GM20000 (cell line): ENCODE results near the gene TCTN2.

Experiments used
- DNase-seq: peaks from one replicate; pipeline ENCODE4 v3.0.0; 2012; ENCODE audit warnings: low spot score
- CTCF ChIP-seq: IDR thresholded peaks from 2 replicates; pipeline ENCODE4 v1.5.1; 2012; ENCODE audit warnings: mild to moderate bottlenecking, control low read depth; ENCODE audit errors: extremely low read depth, missing control alignments

The TCTN2 gene

GRCh38 chr12:123670882-123671728 is at the start of gene TCTN2:
Gene TCTN2 (plus strand): TSS chr12:123671113. CDS start chr12:123671241, 128 bp downstream.
- no peak for TF ChIP-seq CTCF
- DNase-seq = peak; percentile 95

GRCh38 chr12:123621619-123622530 is 49.0 kb upstream of the TCTN2 start:
- no peak for DNase-seq
- no peak for TF ChIP-seq CTCF

GRCh38 chr12:123633379-123634141 is 37.4 kb upstream of the TCTN2 start, which contains the start of the genes EIF2B1 and GTF2H3:
Gene EIF2B1 (minus strand): TSS chr12:123633686. CDS start chr12:123633557, 129 bp downstream.
Gene GTF2H3 (plus strand): TSS chr12:123633829. CDS start chr12:123633860, 31 bp downstream.
- peak; percentile 97 for DNase-seq
- no peak for TF ChIP-seq CTCF

DNA sequence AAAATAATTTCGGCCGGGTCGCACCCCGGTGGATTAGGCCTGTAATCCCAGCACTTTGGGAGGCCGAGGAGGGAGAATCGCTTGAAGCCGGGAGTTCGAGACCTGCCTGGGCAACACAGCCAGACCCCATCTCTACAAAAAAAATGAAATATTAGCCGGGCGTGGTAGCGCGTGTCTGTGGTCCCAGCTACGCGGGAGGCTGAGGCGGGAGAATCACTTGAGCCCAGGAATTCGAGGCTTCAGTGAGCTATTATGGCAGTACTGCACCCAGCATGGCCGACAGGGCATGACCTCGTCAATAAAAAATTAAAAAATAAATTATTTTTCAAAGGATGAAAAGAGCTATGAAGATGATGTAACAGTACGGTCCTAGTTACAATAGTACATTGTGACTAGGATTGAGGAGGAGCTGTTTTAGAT is 36.8 kb upstream of the TCTN2 start:
- no peak for DNase-seq
- no peak for TF ChIP-seq CTCF

GRCh38 chr12:123643911-123644310 is 27.0 kb upstream of the TCTN2 start:
- DNase-seq = no peak
- TF ChIP-seq CTCF = no peak

DNA sequence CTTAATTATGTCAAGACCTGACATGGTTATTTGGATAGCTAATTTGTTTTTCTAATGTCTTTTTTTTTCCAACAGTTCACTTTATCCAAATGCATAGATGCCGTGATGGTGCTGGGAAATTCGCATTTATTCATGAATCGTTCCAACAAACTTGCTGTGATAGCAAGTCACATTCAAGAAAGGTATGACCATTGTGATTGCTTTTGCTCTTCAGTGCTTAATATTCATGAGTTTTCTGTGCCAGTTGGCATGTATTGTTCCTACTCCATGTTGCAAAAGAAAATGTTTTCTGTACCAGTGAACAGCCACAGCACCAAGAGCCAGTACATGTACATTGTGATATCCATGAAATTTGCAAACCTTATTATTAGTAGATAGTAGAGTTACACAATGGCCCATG is 25.5 kb upstream of the TCTN2 start:
- TF ChIP-seq CTCF = no peak
- DNase-seq = no peak
